Endothelial cell of umbilical vein (primary cell): ENCODE data around the gene PFN4. TPM values are rescaled to one million over a fixed set of nuclear protein-coding genes. Genes with fewer than 3 reads are reported as not detected.
A peak's percentile ranks its signal among the peaks of the same experiment; 100 is the strongest.

ENCODE experiments used
- BruUV-seq: library from RNA; stranded (reverse); fragments of 400-500 nt; replicated peaks from 2 replicates; lab custom pipeline; 2021; lab: Mats Ljungman, UMichigan
- CTCF ChIA-PET: fragments of 300-600, 350-600 bp; sonication (Branson Sonifier 250); formaldehyde crosslinking; loops from one replicate; lab custom pipeline; 2021; ENCODE audit warnings: antibody characterized with exemption, inconsistent platforms; lab: Charles Lee
- POLR2A ChIA-PET: fragments of 300-600, 350-600 bp; sonication (Branson Sonifier 250); formaldehyde crosslinking; loops from one replicate; lab custom pipeline; 2021; ENCODE audit warnings: antibody characterized with exemption, inconsistent platforms; lab: Charles Lee
- DNase-seq: peaks from one replicate; pipeline ENCODE4 v3.0.0-alpha.2; 2011; ENCODE audit warnings: low read depth, low spot score
- FAIRE-seq: peaks from 2 replicates; lab custom pipeline; 2011; peaks lifted over from hg19 to GRCh38; lab: Jason Lieb, UNC
- H2AFZ ChIP-seq: 2 replicates; pipeline ENCODE4 v1.6.0; 2012; ENCODE audit warnings: low read depth, low read length, control low read depth, inconsistent platforms
- H3K27ac ChIP-seq: 2 replicates; pipeline ENCODE4 v1.5.1; 2011; ENCODE audit warnings: low read depth, mild to moderate bottlenecking, control low read depth, low read length, moderate library complexity; ENCODE audit not compliant: insufficient read depth
- H3K27me3 ChIP-seq, 2 experiments: 2 replicates each; pipeline versions ENCODE4 v1.6.0 to v1.6.1; 2011; ENCODE audit warnings: low read length in 2 of 2, mixed read lengths in 1 of 2; ENCODE audit not compliant: control insufficient read depth in 2 of 2, insufficient read depth in 2 of 2
- H3K36me3 ChIP-seq, 2 experiments: 2 replicates in 1 of 2; 3 replicates in 1 of 2; pipeline ENCODE4 v1.5.1; 2011; ENCODE audit warnings: low read length in 2 of 2, mild to moderate bottlenecking in 1 of 2, moderate library complexity in 1 of 2; ENCODE audit not compliant: control insufficient read depth in 2 of 2, insufficient read depth in 2 of 2; ENCODE audit errors: extremely low read depth in 1 of 2
- H3K4me1 ChIP-seq: 3 replicates; pipeline ENCODE4 v1.5.1; 2011; ENCODE audit warnings: mild to moderate bottlenecking, low read length; ENCODE audit not compliant: control insufficient read depth, insufficient read depth; ENCODE audit errors: extremely low read depth
- H3K4me2 ChIP-seq: 2 replicates; pipeline ENCODE4 v1.6.1; 2011; ENCODE audit warnings: low read length, control low read depth, mixed read lengths; ENCODE audit not compliant: insufficient read depth
- H3K4me3 ChIP-seq, 3 experiments: fragments of 200-600 bp in 1 of 3; sonication (generic), shearing (Covaris generic) in 1 of 3; replicated peaks in 1 of 3; 2 replicates each; pipeline ENCODE4 v1.5.1; 2011 to 2016; ENCODE audit warnings: control low read depth in 3 of 3, low read length in 3 of 3, mild to moderate bottlenecking in 2 of 3, inconsistent platforms in 1 of 3, low read depth in 1 of 3, moderate library complexity in 1 of 3; ENCODE audit not compliant: insufficient read depth in 1 of 3
- H3K79me2 ChIP-seq: 2 replicates; pipeline ENCODE4 v1.6.0; 2012; ENCODE audit warnings: low read length, inconsistent platforms; ENCODE audit not compliant: control insufficient read depth, insufficient read depth
- H3K9ac ChIP-seq: replicated peaks from 2 replicates; pipeline ENCODE3; 2011; ENCODE audit warnings: low read length, control low read depth; ENCODE audit not compliant: insufficient read depth; ENCODE audit errors: extremely low read depth
- H3K9me1 ChIP-seq: replicated peaks from 3 replicates; pipeline ENCODE4 v1.6.0; 2011; ENCODE audit warnings: mild to moderate bottlenecking, low read length; ENCODE audit not compliant: control insufficient read depth, insufficient read depth; ENCODE audit errors: extremely low read depth
- H3K9me3 ChIP-seq: replicated peaks from 2 replicates; pipeline ENCODE4 v1.5.1; 2012; ENCODE audit warnings: low read length, inconsistent platforms; ENCODE audit not compliant: control insufficient read depth, insufficient read depth
- H4K20me1 ChIP-seq: replicated peaks from 2 replicates; pipeline ENCODE3; 2011; ENCODE audit warnings: mild to moderate bottlenecking, low read length; ENCODE audit not compliant: control insufficient read depth, insufficient read depth; ENCODE audit errors: extremely low read depth
- CTCF ChIP-seq, 2 donors: IDR thresholded peaks; 1 replicate in 1 of 2; 2 replicates in 1 of 2; pipeline ENCODE4 v1.5.1; 2011; ENCODE audit warnings: low read length in 2 of 2, mild to moderate bottlenecking in 2 of 2, moderate library complexity in 2 of 2, control low read depth in 1 of 2, inconsistent platforms in 1 of 2, low read depth in 1 of 2; ENCODE audit not compliant: insufficient read depth in 1 of 2; ENCODE audit errors: extremely low read depth in 1 of 2
- EZH2 ChIP-seq: IDR thresholded peaks from 2 replicates; pipeline ENCODE4 v1.6.1; 2012; ENCODE audit warnings: borderline replicate concordance, low read depth, mild to moderate bottlenecking, moderate library complexity, low read length, inconsistent platforms; ENCODE audit not compliant: severe bottlenecking
- FOS ChIP-seq: IDR thresholded peaks from 2 replicates; pipeline ENCODE4 v1.6.1; 2011; ENCODE audit warnings: mild to moderate bottlenecking, low read length, moderate library complexity, borderline replicate concordance; ENCODE audit not compliant: insufficient read depth
- GATA2 ChIP-seq: IDR thresholded peaks from 2 replicates; pipeline ENCODE4 v1.7.0; 2011; ENCODE audit warnings: low read depth, mild to moderate bottlenecking, moderate library complexity, mixed read lengths, low read length; ENCODE audit not compliant: insufficient read length, insufficient read depth
- JUN ChIP-seq: IDR thresholded peaks from 2 replicates; pipeline ENCODE4 v1.6.1; 2011; ENCODE audit warnings: borderline replicate concordance, low read depth; ENCODE audit not compliant: insufficient read length, insufficient read depth
- MAX ChIP-seq: IDR thresholded peaks from 2 replicates; pipeline ENCODE4 v1.6.1; 2011; ENCODE audit not compliant: insufficient read depth, insufficient read length
- MYC ChIP-seq: IDR thresholded peaks from one replicate; pipeline ENCODE4 v1.6.1; 2011; ENCODE audit warnings: mild to moderate bottlenecking, low read depth, low read length
- POLR2A ChIP-seq: IDR thresholded peaks from 2 replicates; pipeline ENCODE4 v1.6.1; 2012; ENCODE audit warnings: low read depth, mild to moderate bottlenecking, control low read depth, low read length
- POLR2AphosphoS5 ChIP-seq: IDR thresholded peaks from 2 replicates; pipeline ENCODE4 v1.6.1; 2012; ENCODE audit warnings: low read depth, mild to moderate bottlenecking, control low read depth, low read length, moderate library complexity; ENCODE audit not compliant: insufficient read depth
- dilution Hi-C: fragments of 300-500 bp; cut with MboI; formaldehyde crosslinking; loops from one replicate; pipeline ENCODE4 v1.15.0; 2019; ENCODE audit warnings: low sequenced_read_pairs; ENCODE audit not compliant: extremely low pct_ligation_motif_present
- intact Hi-C: fragments of 100-400 bp; cut with micrococcal nuclease; formaldehyde crosslinking; loops from one replicate; pipeline ENCODE4 v1.10.0; 2022
- polyA plus RNA-seq, 4 experiments: library from polyadenylated mRNA; depleted of rRNA in 3 of 4; stranded (reverse) in 3 of 4; unstranded in 1 of 4; fragments of >200 nt; gene quantifications; 2 replicates each; pipeline versions ENCODE4 v1.2.1 to v1.2.3, GENCODE V29; 2011 to 2012; ENCODE audit warnings: missing spikeins in 1 of 4
- total RNA-seq: library from RNA; stranded (reverse); gene quantifications from 2 replicates; pipeline ENCODE4 v1.2.3, GENCODE V29; 2021

Gene PFN4
- total and polyA plus RNA-seq, 2 donors (not counting 3 experiments of a cell fraction or from before 2014, with no cell fraction given) = 0.23 to 0.93 TPM

- POLR2A ChIA-PET = no interaction called here
Observed at GRCh38 chr2:24123922-24124580, 917 bp upstream of the PFN4 start.

More at GRCh38 chr2:24123922-24124580, 917 bp upstream of the PFN4 start:
- intact Hi-C loops = loop anchor here (1.0 kb wide), 1 partner anchor 40 kb away; the partner anchor contains the start of gene TP53I3
- H3K9me1 ChIP-seq = no peaks in the 10 kb centered on the region
- no peaks in the 10 kb centered on the region for H3K36me3 ChIP-seq
- peak overlapping the region; percentile 51 to 94 (median 73) for H3K4me3 ChIP-seq
- CTCF ChIA-PET = interaction anchor here (1.2 to 5.0 kb wide), 3 partner anchors 12 to 40 kb away, joined by 3 to 43 read pairs (median 5); partner anchors contain the start of gene TP53I3
- peak overlapping the region; percentile 84 for H3K9ac ChIP-seq
- peak overlapping the region; percentile 79 for H2AFZ ChIP-seq
- dilution Hi-C loops = no loop called here
- no peaks in the 10 kb centered on the region for H3K27me3 ChIP-seq
- no peaks in the 10 kb centered on the region for H3K9me3 ChIP-seq
- H3K4me2 ChIP-seq = peak overlapping the region; percentile 90
- H4K20me1 ChIP-seq = no peaks in the 10 kb centered on the region
- FAIRE-seq = no peak
- peaks cover 2% of the 10 kb centered on the region for H3K79me2 ChIP-seq
- peak; percentile 73 for DNase-seq
- H3K27ac ChIP-seq = peak overlapping the region; percentile 77
- H3K4me1 ChIP-seq = peaks cover 19% of the 10 kb centered on the region
- TF ChIP-seq POLR2AphosphoS5 (no peak), CTCF (IDR thresholded peaks at IDR 0.05; ENCODE audit: extremely low read depth in 1 of 2, insufficient read depth in 1 of 2, low read depth in 1 of 2, low read length in 2 of 2) (no peak), FOS (no peak), GATA2 (no peak), JUN (no peak), MAX (no peak), POLR2A (no peak), MYC (no peak), EZH2 (no peak)
- BruUV-seq = no TSS peak
